MM.1S (cell line): ENCODE results near the gene TBC1D21.

Source experiments
- DNase-seq: peaks from one replicate; pipeline ENCODE4 v3.0.0-alpha.2; 2015
- H2AFZ ChIP-seq: fragments of 300-600 bp; sonication (generic); 2 replicates; pipeline ENCODE4 v1.6.0; 2016; ENCODE audit warnings: antibody characterized with exemption, low read length
- H3F3A ChIP-seq: fragments of 300-600 bp; sonication (generic); 2 replicates; pipeline ENCODE4 v1.6.1; 2016; ENCODE audit warnings: mild to moderate bottlenecking, antibody characterized with exemption, low read length, moderate library complexity, mixed read lengths; ENCODE audit not compliant: insufficient read depth
- H3K27ac ChIP-seq: fragments of 300-600 bp; sonication (generic); 2 replicates; pipeline ENCODE4 v1.5.1; 2016; ENCODE audit warnings: mild to moderate bottlenecking, low read length
- H3K27me3 ChIP-seq: fragments of 300-600 bp; sonication (generic); replicated peaks from 2 replicates; pipeline ENCODE4 v1.6.0; 2016; ENCODE audit warnings: low read length; ENCODE audit not compliant: insufficient read depth
- H3K36me3 ChIP-seq: fragments of 300-600 bp; sonication (generic); replicated peaks from 2 replicates; pipeline ENCODE4 v1.6.1; 2016; ENCODE audit warnings: mild to moderate bottlenecking, low read length, mixed read lengths; ENCODE audit not compliant: insufficient read depth
- H3K4me1 ChIP-seq: fragments of 300-600 bp; sonication (generic); 2 replicates; pipeline ENCODE4 v1.6.1; 2016; ENCODE audit warnings: low read length, mixed read lengths
- H3K4me2 ChIP-seq: fragments of 300-600 bp; sonication (generic); 2 replicates; pipeline ENCODE4 v1.6.0; 2016; ENCODE audit warnings: low read depth, low read length
- H3K4me3 ChIP-seq: fragments of 300-600 bp; sonication (generic); 2 replicates; pipeline ENCODE4 v1.5.1; 2016; ENCODE audit warnings: low read length, mixed read lengths
- H3K79me2 ChIP-seq: fragments of 300-600 bp; sonication (generic); 2 replicates; pipeline ENCODE4 v1.6.1; 2016; ENCODE audit warnings: mixed run types, low read length, mixed read lengths
- H3K9ac ChIP-seq: fragments of 300-600 bp; sonication (generic); 2 replicates; pipeline ENCODE4 v1.6.1; 2016; ENCODE audit warnings: low read length, mixed read lengths
- H3K9me2 ChIP-seq: fragments of 300-600 bp; sonication (generic); replicated peaks from 2 replicates; pipeline ENCODE4 v1.6.1; 2016; ENCODE audit warnings: mild to moderate bottlenecking, low read length, mixed read lengths; ENCODE audit not compliant: insufficient read depth
- H3K9me3 ChIP-seq: fragments of 300-600 bp; sonication (generic); replicated peaks from 2 replicates; pipeline ENCODE4 v1.6.1; 2016; ENCODE audit warnings: mild to moderate bottlenecking, low read length, mixed read lengths; ENCODE audit not compliant: insufficient read depth
- H4K20me1 ChIP-seq: fragments of 300-600 bp; sonication (generic); 2 replicates; pipeline ENCODE4 v1.6.1; 2016; ENCODE audit warnings: mild to moderate bottlenecking, low read length, moderate library complexity, mixed read lengths; ENCODE audit not compliant: insufficient read depth
- CTCF ChIP-seq: fragments of 300-600 bp; sonication (generic); IDR thresholded peaks from 2 replicates; pipeline ENCODE4 v1.5.1; 2016; ENCODE audit warnings: antibody characterized with exemption, low read length, mixed read lengths
- EZH2 ChIP-seq: fragments of 300-600 bp; sonication (generic); optimal IDR thresholded peaks from 2 replicates; pipeline ENCODE3; 2017; ENCODE audit warnings: low read depth, mild to moderate bottlenecking, antibody characterized with exemption, low read length, mixed read lengths
- EZH2phosphoT487 ChIP-seq: fragments of 300-600 bp; sonication (generic); IDR thresholded peaks from 2 replicates; pipeline ENCODE4 v1.6.1; 2018; ENCODE audit warnings: antibody characterized with exemption, low read length

Gene TBC1D21

GRCh38 chr15:73910522-73911303 lies 37.3 kb downstream of the TBC1D21 start:
- Histone ChIP-seq H3K4me3 (no peak overlapping the region), H3F3A (no peaks in the 10 kb centered on the region), H3K27me3 (peaks cover 3% of the 10 kb centered on the region; the same call in 1 of the 2 replicates), H3K9ac (no peak overlapping the region), H3K9me3 (no peaks in the 10 kb centered on the region), H3K79me2 (no peaks in the 10 kb centered on the region), H3K27ac (no peak overlapping the region), H3K36me3 (no peaks in the 10 kb centered on the region), H3K4me1 (no peaks in the 10 kb centered on the region), H3K9me2 (no peaks in the 10 kb centered on the region), H4K20me1 (no peaks in the 10 kb centered on the region), H3K4me2 (no peak overlapping the region), H2AFZ (no peak overlapping the region)
- TF ChIP-seq EZH2, result no peak
- TF ChIP-seq EZH2phosphoT487, result no peak
- no peak for TF ChIP-seq CTCF
- DNase-seq, result no peak

GRCh38 chr15:73912030-73912596 lies 38.7 kb downstream of the TBC1D21 start:
- Histone ChIP-seq H3K4me2 (no peak overlapping the region), H2AFZ (no peak overlapping the region), H3K9ac (no peak overlapping the region), H3K9me2 (no peaks in the 10 kb centered on the region), H3K27ac (no peak overlapping the region), H4K20me1 (no peaks in the 10 kb centered on the region), H3K9me3 (no peaks in the 10 kb centered on the region), H3K4me1 (no peaks in the 10 kb centered on the region), H3K4me3 (no peak overlapping the region), H3K36me3 (no peaks in the 10 kb centered on the region), H3F3A (no peaks in the 10 kb centered on the region), H3K79me2 (no peaks in the 10 kb centered on the region), H3K27me3 (peaks cover 3% of the 10 kb centered on the region; the same call in 1 of the 2 replicates)
- no peak for DNase-seq
- TF ChIP-seq CTCF (no peak), EZH2 (no peak)

- H3K4me2 ChIP-seq, result no peak overlapping the region
- H4K20me1 ChIP-seq, result no peaks in the 10 kb centered on the region
- H3K9me3 ChIP-seq, result no peaks in the 10 kb centered on the region
- H3F3A ChIP-seq, result no peaks in the 10 kb centered on the region
- no peaks in the 10 kb centered on the region for H3K79me2 ChIP-seq
- TF ChIP-seq CTCF (no peak), EZH2 (no peak), EZH2phosphoT487 (no peak)
- no peak overlapping the region for H3K27ac ChIP-seq
- no peaks in the 10 kb centered on the region for H3K4me1 ChIP-seq
- no peak overlapping the region for H2AFZ ChIP-seq
- H3K9ac ChIP-seq, result no peak overlapping the region
- H3K36me3 ChIP-seq, result no peaks in the 10 kb centered on the region
- DNase-seq, result no peak
- H3K4me3 ChIP-seq, result no peak overlapping the region
- H3K9me2 ChIP-seq, result no peaks in the 10 kb centered on the region
- peaks cover 3% of the 10 kb centered on the region; the same call in 1 of the 2 replicates for H3K27me3 ChIP-seq
Observed at GRCh38 chr15:73914145-73914544, 40.8 kb downstream of the TBC1D21 start.
